Hepatocyte (in vitro differentiated cells): ENCODE results near the gene LATS1. TPM values are rescaled to one million over a fixed set of nuclear protein-coding genes. Genes with fewer than 3 reads are reported as not detected.
"Not testable (repeated sequence)": the region's sequence is repeated elsewhere in the genome, so short reads cannot be mapped to it uniquely, and the experiment has no call there.

ENCODE experiments used
- DNase-seq: peaks from one replicate; pipeline ENCODE4 v3.0.0-alpha.2; 2016; ENCODE audit warnings: low spot score
- H2AFZ ChIP-seq: fragments of 200-600 bp; sonication (generic); 2 replicates; pipeline ENCODE4 v1.6.0; 2016; ENCODE audit warnings: antibody characterized with exemption, mild to moderate bottlenecking
- H3K27ac ChIP-seq: fragments of 200-600 bp; sonication (generic); 2 replicates; pipeline ENCODE4 v1.5.1; 2016; ENCODE audit warnings: mild to moderate bottlenecking
- H3K27me3 ChIP-seq: fragments of 200-600 bp; sonication (generic); 2 replicates; pipeline ENCODE4 v1.6.1; 2016
- H3K36me3 ChIP-seq: fragments of 200-600 bp; sonication (generic); replicated peaks from 2 replicates; pipeline ENCODE4 v1.5.1; 2016; ENCODE audit warnings: low read depth; ENCODE audit not compliant: insufficient read depth
- H3K4me1 ChIP-seq: fragments of 200-600 bp; sonication (generic); 2 replicates; pipeline ENCODE4 v1.5.1; 2016; ENCODE audit warnings: mild to moderate bottlenecking, moderate library complexity; ENCODE audit not compliant: insufficient read depth
- H3K4me2 ChIP-seq: fragments of 200-600 bp; sonication (generic); 2 replicates; pipeline ENCODE4 v1.6.0; 2016
- H3K4me3 ChIP-seq: fragments of 200-600 bp; sonication (generic); 2 replicates; pipeline ENCODE4 v1.5.1; 2016; ENCODE audit warnings: mild to moderate bottlenecking
- H3K79me2 ChIP-seq: fragments of 200-600 bp; sonication (generic); 2 replicates; pipeline ENCODE4 v1.6.0; 2017; ENCODE audit warnings: mild to moderate bottlenecking
- H3K9me2 ChIP-seq: fragments of 200-600 bp; sonication (generic); replicated peaks from 2 replicates; pipeline ENCODE4 v1.6.0; 2017; ENCODE audit warnings: mild to moderate bottlenecking; ENCODE audit not compliant: insufficient read depth
- H3K9me3 ChIP-seq: fragments of 200-600 bp; sonication (generic); 2 replicates; pipeline ENCODE4 v1.5.1; 2016; ENCODE audit warnings: low read depth, mild to moderate bottlenecking
- H4K20me1 ChIP-seq: fragments of 200-600 bp; sonication (generic); 2 replicates; pipeline ENCODE4 v1.6.0; 2016; ENCODE audit warnings: mild to moderate bottlenecking; ENCODE audit not compliant: insufficient read depth, poor library complexity, severe bottlenecking
- CTCF ChIP-seq: fragments of 200-600 bp; sonication (generic); IDR thresholded peaks from 2 replicates; pipeline ENCODE4 v1.5.1; 2016; ENCODE audit warnings: antibody characterized with exemption, mild to moderate bottlenecking; ENCODE audit not compliant: poor library complexity
- EZH2 ChIP-seq: fragments of 200-600 bp; sonication (generic); IDR thresholded peaks from 2 replicates; pipeline ENCODE4 v1.6.1; 2016; ENCODE audit warnings: antibody characterized with exemption, mild to moderate bottlenecking, borderline replicate concordance
- EZH2phosphoT487 ChIP-seq: fragments of 200-600 bp; sonication (generic); IDR thresholded peaks from one replicate; pipeline ENCODE4 v1.6.1; 2018; ENCODE audit warnings: antibody characterized with exemption, mild to moderate bottlenecking, low read depth, moderate library complexity; ENCODE audit not compliant: unreplicated experiment, severe bottlenecking
- WGBS: methylation state at CpG from one replicate; pipeline ENCODE4 v1.1.6; 2016; ENCODE audit warnings: low lambda C conversion rate; ENCODE audit errors: missing lambda C conversion rate; 5-methylcytosine and 5-hydroxymethylcytosine counted together
- polyA plus RNA-seq: library from polyadenylated mRNA; unstranded; fragments of >200 nt; fragmentation: Nextera tagmentation; extraction: Ambion mirVana; gene quantifications from 2 replicates; pipeline ENCODE4 v1.2.1, GENCODE V29; 2016
- total RNA-seq: library from RNA; depleted of rRNA; stranded (reverse); fragments of >200 nt; gene quantifications from 2 replicates; pipeline ENCODE4 v1.2.3, GENCODE V29; 2014

Gene LATS1
- total and polyA plus RNA-seq, 2 experiments from 2014 or later = 6.6 to 26.2 TPM

GRCh38 chr6:149754548-149754947 is 36.6 kb upstream of the LATS1 start:
- peaks cover 99% of the 10 kb centered on the region for H3K79me2 ChIP-seq
- H3K4me3 ChIP-seq = no peak overlapping the region
- no peaks in the 10 kb centered on the region for H3K4me1 ChIP-seq
- no peaks in the 10 kb centered on the region for H3K9me3 ChIP-seq
- H3K27ac ChIP-seq = no peak overlapping the region
- TF ChIP-seq EZH2phosphoT487 (no peak), CTCF (no peak), EZH2 (no peak)
- H3K4me2 ChIP-seq = no peak overlapping the region
- no peak overlapping the region for H2AFZ ChIP-seq
- H3K27me3 ChIP-seq = no peaks in the 10 kb centered on the region
- no peaks in the 10 kb centered on the region for H4K20me1 ChIP-seq
- DNase-seq = no peak
- H3K36me3 ChIP-seq = no peaks in the 10 kb centered on the region
- 81% methylated on average over 4 of the region's 4 CpGs for WGBS
- H3K9me2 ChIP-seq = no peaks in the 10 kb centered on the region

- not testable (repeated sequence) for H3K4me1 ChIP-seq, H3K27me3 ChIP-seq, H3K9me3 ChIP-seq, H3K9me2 ChIP-seq, H3K4me2 ChIP-seq, H2AFZ ChIP-seq, H3K36me3 ChIP-seq, H3K4me3 ChIP-seq, H4K20me1 ChIP-seq, DNase-seq, H3K27ac ChIP-seq
- WGBS = 90% methylated on average over 3 of the region's 3 CpGs
- H3K79me2 ChIP-seq = peaks cover 86% of the 10 kb centered on the region
These were observed 35.4 kb upstream of the LATS1 start for GRCh38 chr6:149753374-149753637.

- Histone ChIP-seq H3K9me3 (no peaks in the 10 kb centered on the region), H3K4me1 (no peaks in the 10 kb centered on the region), H3K9me2 (no peaks in the 10 kb centered on the region), H3K79me2 (peaks cover 81% of the 10 kb centered on the region), H2AFZ (no peak overlapping the region), H3K27ac (no peak overlapping the region), H3K4me2 (no peak overlapping the region), H3K36me3 (no peaks in the 10 kb centered on the region), H4K20me1 (no peaks in the 10 kb centered on the region), H3K4me3 (no peak overlapping the region), H3K27me3 (no peaks in the 10 kb centered on the region)
- TF ChIP-seq EZH2phosphoT487 (no peak), CTCF (no peak), EZH2 (no peak)
- no peak for DNase-seq
- WGBS = 93% methylated on average over 4 of the region's 4 CpGs
These were observed 34.9 kb upstream of the LATS1 start for GRCh38 chr6:149752600-149753373.

- H3K9me2 ChIP-seq, DNase-seq, H4K20me1 ChIP-seq, H3K4me1 ChIP-seq, H3K9me3 ChIP-seq, H3K4me3 ChIP-seq, H3K36me3 ChIP-seq, H3K27ac ChIP-seq, H3K27me3 ChIP-seq, H2AFZ ChIP-seq: not testable (repeated sequence)
- 96% methylated on average over 5 of the region's 5 CpGs for WGBS
- peak overlapping the region; percentile 88 for H3K4me2 ChIP-seq
- peaks cover 72% of the 10 kb centered on the region for H3K79me2 ChIP-seq
These were observed 34.0 kb upstream of the LATS1 start for GRCh38 chr6:149751920-149752319.
